H1 (cell line): ENCODE measurements around the gene BAD. TPM values are rescaled to one million over a fixed set of nuclear protein-coding genes. Genes with fewer than 3 reads are reported as not detected.

ENCODE experiments used
- CTCF ChIA-PET: fragments of 300-600 bp; sonication (Branson Sonifier 250); formaldehyde crosslinking; loops from one replicate; lab custom pipeline; 2021; ENCODE audit not compliant: partially characterized antibody; lab: Charles Lee
- POLR2A ChIA-PET: fragments of 300-600 bp; sonication (Branson Sonifier 250); formaldehyde crosslinking; loops from one replicate; lab custom pipeline; 2021; ENCODE audit warnings: inconsistent platforms; ENCODE audit not compliant: partially characterized antibody; lab: Charles Lee
- DNase-seq, 2 experiments: peaks; one replicate each; pipeline versions ENCODE4 v3.0.0 to v3.0.0-alpha.2; 2010 to 2022; ENCODE audit warnings: low spot score in 2 of 2, low read depth in 1 of 2, mixed read lengths in 1 of 2
- FAIRE-seq: peaks from 2 replicates; lab custom pipeline; 2011; peaks lifted over from hg19 to GRCh38; lab: Jason Lieb, UNC
- H2AFZ ChIP-seq: 2 replicates; pipeline ENCODE4 v1.8.1; 2012; ENCODE audit warnings: low read length, inconsistent platforms
- H2AK5ac ChIP-seq: 2 replicates; pipeline ENCODE4 v1.6.1; 2013; ENCODE audit warnings: low read depth, low read length
- H2BK120ac ChIP-seq: replicated peaks from 2 replicates; pipeline ENCODE3; 2013; ENCODE audit warnings: low read depth, low read length, inconsistent platforms
- H2BK12ac ChIP-seq: 2 replicates; pipeline ENCODE4 v1.6.1; 2013; ENCODE audit warnings: low read depth, low read length
- H2BK15ac ChIP-seq: 2 replicates; pipeline ENCODE4 v1.6.1; 2013; ENCODE audit warnings: low read length
- H2BK20ac ChIP-seq: 2 replicates; pipeline ENCODE4 v1.6.1; 2013; ENCODE audit warnings: low read length
- H2BK5ac ChIP-seq: 2 replicates; pipeline ENCODE4 v1.6.1; 2013; ENCODE audit warnings: low read depth, low read length
- H3K14ac ChIP-seq: 2 replicates; pipeline ENCODE4 v1.6.1; 2013; ENCODE audit warnings: inconsistent platforms; ENCODE audit not compliant: insufficient read length
- H3K18ac ChIP-seq: 2 replicates; pipeline ENCODE4 v1.6.1; 2013; ENCODE audit warnings: low read length; ENCODE audit errors: extremely low read depth
- H3K23ac ChIP-seq: 2 replicates; pipeline ENCODE4 v1.6.1; 2013; ENCODE audit warnings: inconsistent platforms; ENCODE audit not compliant: insufficient read length
- H3K23me2 ChIP-seq: 2 replicates; pipeline ENCODE4 v1.6.1; 2013; ENCODE audit warnings: low read depth, low read length
- H3K27ac ChIP-seq: 2 replicates; pipeline ENCODE4 v1.6.1; 2011; ENCODE audit warnings: low read depth, low read length, inconsistent platforms
- H3K27me3 ChIP-seq, 4 experiments: replicated peaks in 1 of 4; 1 replicate in 1 of 4; 2 replicates in 3 of 4; pipeline versions ENCODE4 v1.6.1 to v1.8.1; 2011 to 2013; ENCODE audit warnings: low read length in 3 of 4, mild to moderate bottlenecking in 3 of 4, inconsistent platforms in 2 of 4, mixed read lengths in 2 of 4, moderate library complexity in 1 of 4; ENCODE audit not compliant: control insufficient read depth in 3 of 4, insufficient read depth in 3 of 4; ENCODE audit errors: extremely low read depth in 1 of 4
- H3K36me3 ChIP-seq, 4 experiments: 2 replicates each; pipeline versions ENCODE4 v1.6.1 to v1.8.1; 2011 to 2013; ENCODE audit warnings: mild to moderate bottlenecking in 4 of 4, low read length in 3 of 4, moderate library complexity in 2 of 4, control low read depth in 1 of 4, inconsistent platforms in 1 of 4; ENCODE audit not compliant: insufficient read depth in 4 of 4, control insufficient read depth in 2 of 4
- H3K4ac ChIP-seq: replicated peaks from 2 replicates; pipeline ENCODE3; 2013; ENCODE audit warnings: low read length, low read depth, mixed read lengths, inconsistent platforms; ENCODE audit not compliant: insufficient read length
- H3K4me1 ChIP-seq, 4 experiments: replicated peaks in 1 of 4; 1 replicate in 1 of 4; 2 replicates in 3 of 4; pipeline versions ENCODE4 v1.6.1 to v1.8.1; 2011 to 2013; ENCODE audit warnings: low read length in 3 of 4, inconsistent platforms in 2 of 4, mixed read lengths in 1 of 4; ENCODE audit not compliant: insufficient read depth in 4 of 4, control insufficient read depth in 3 of 4
- H3K4me2 ChIP-seq, 2 experiments: 2 replicates each; pipeline versions ENCODE4 v1.6.1 to v1.8.1; 2011 to 2013; ENCODE audit warnings: low read depth in 2 of 2, low read length in 2 of 2, control low read depth in 1 of 2, inconsistent platforms in 1 of 2, mild to moderate bottlenecking in 1 of 2; ENCODE audit not compliant: insufficient read depth in 1 of 2
- H3K4me3 ChIP-seq, 4 experiments: fragments of 200-600, 300-600 bp in 1 of 4; sonication (generic), shearing (Covaris generic), sonication (Bioruptor Twin) in 1 of 4; 2 replicates each; pipeline versions ENCODE4 v1.5.1 to v1.8.1; 2011 to 2016; ENCODE audit warnings: low read length in 4 of 4, low read depth in 3 of 4, control low read depth in 2 of 4, inconsistent platforms in 2 of 4, mild to moderate bottlenecking in 2 of 4, mixed read lengths in 1 of 4, moderate library complexity in 1 of 4; ENCODE audit not compliant: insufficient read depth in 2 of 4; ENCODE audit errors: extremely low read depth in 1 of 4
- H3K56ac ChIP-seq: replicated peaks from 2 replicates; pipeline ENCODE3; 2013; ENCODE audit warnings: low read depth, mild to moderate bottlenecking, mixed read lengths, low read length, inconsistent platforms; ENCODE audit not compliant: insufficient read length
- H3K79me1 ChIP-seq: 2 replicates; pipeline ENCODE4 v1.6.1; 2013; ENCODE audit warnings: low read depth, low read length, control low read depth
- H3K79me2 ChIP-seq, 2 experiments: 2 replicates each; pipeline versions ENCODE4 v1.6.1 to v1.8.1; 2012 to 2013; ENCODE audit warnings: low read length in 2 of 2, mild to moderate bottlenecking in 2 of 2, inconsistent platforms in 1 of 2; ENCODE audit not compliant: insufficient read depth in 2 of 2, control insufficient read depth in 1 of 2
- H3K9ac ChIP-seq, 4 experiments: replicated peaks in 1 of 4; 1 replicate in 1 of 4; 2 replicates in 3 of 4; pipeline versions ENCODE4 v1.6.1 to v1.8.1; 2011 to 2013; ENCODE audit warnings: low read depth in 3 of 4, low read length in 3 of 4, control low read depth in 2 of 4, mild to moderate bottlenecking in 2 of 4, moderate library complexity in 2 of 4, inconsistent platforms in 1 of 4; ENCODE audit errors: extremely low read depth in 1 of 4
- H3K9me3 ChIP-seq, 2 experiments: 2 replicates each; pipeline versions ENCODE4 v1.6.1 to v1.8.1; 2012 to 2013; ENCODE audit warnings: mild to moderate bottlenecking in 2 of 2, moderate library complexity in 2 of 2, control low read depth in 1 of 2, inconsistent platforms in 1 of 2, low read depth in 1 of 2, low read length in 1 of 2, mixed read lengths in 1 of 2; ENCODE audit not compliant: insufficient read depth in 2 of 2
- H4K20me1 ChIP-seq, 2 experiments: replicated peaks in 1 of 2; 2 replicates each; pipeline versions ENCODE3 to v1.8.1; 2011 to 2013; ENCODE audit warnings: inconsistent platforms in 2 of 2, low read length in 2 of 2, mild to moderate bottlenecking in 1 of 2; ENCODE audit not compliant: insufficient read depth in 2 of 2, control insufficient read depth in 1 of 2
- H4K5ac ChIP-seq: 2 replicates; pipeline ENCODE4 v1.6.1; 2013; ENCODE audit warnings: low read length, low read depth, mixed read lengths, inconsistent platforms; ENCODE audit not compliant: insufficient read length
- H4K8ac ChIP-seq: 2 replicates; pipeline ENCODE4 v1.8.0; 2013; ENCODE audit warnings: mild to moderate bottlenecking, moderate library complexity, low read length, inconsistent platforms; ENCODE audit not compliant: insufficient read depth; ENCODE audit errors: extremely low read depth
- H4K91ac ChIP-seq: replicated peaks from 2 replicates; pipeline ENCODE3; 2013; ENCODE audit warnings: low read length, mixed read lengths, inconsistent platforms; ENCODE audit not compliant: insufficient read length
- CBX8 ChIP-seq: fragments of 300-800, 300-1000 bp; sonication (generic); IDR thresholded peaks from 2 replicates; pipeline ENCODE4 v1.7.1; 2016; ENCODE audit warnings: low read depth, low read length, borderline replicate concordance
- EZH2 ChIP-seq: fragments of 200-600 bp; sonication (generic); IDR thresholded peaks from 2 replicates; pipeline ENCODE4 v1.7.1; 2012; ENCODE audit warnings: low read depth, mild to moderate bottlenecking, moderate library complexity, low read length, inconsistent platforms; ENCODE audit not compliant: severe bottlenecking
- JUN ChIP-seq: IDR thresholded peaks from 2 replicates; pipeline ENCODE4 v1.6.1; 2011; ENCODE audit warnings: low read depth, mild to moderate bottlenecking, improper control_type of control experiment, low read length
- JUND ChIP-seq: IDR thresholded peaks from 2 replicates; pipeline ENCODE4 v1.6.1; 2011; ENCODE audit warnings: mild to moderate bottlenecking, improper control_type of control experiment, low read length
- KDM4A ChIP-seq: IDR thresholded peaks from one replicate; pipeline ENCODE4 v1.7.1; 2012; ENCODE audit warnings: low read depth, mild to moderate bottlenecking, moderate library complexity, low read length, inconsistent platforms; ENCODE audit not compliant: severe bottlenecking
- KDM5A ChIP-seq: fragments of 200-600 bp; IDR thresholded peaks from 2 replicates; pipeline ENCODE4 v1.7.1; 2012; ENCODE audit warnings: mild to moderate bottlenecking, low read length, inconsistent platforms, mixed read lengths
- NRF1 ChIP-seq: IDR thresholded peaks from 2 replicates; pipeline ENCODE4 v1.6.1; 2011; ENCODE audit warnings: mild to moderate bottlenecking, low read depth, low read length, improper control_type of control experiment
- POLR2AphosphoS5 ChIP-seq: IDR thresholded peaks from 2 replicates; pipeline ENCODE4 v1.6.1; 2011; ENCODE audit warnings: low read depth, low read length
- SIRT6 ChIP-seq: IDR thresholded peaks from one replicate; pipeline ENCODE4 v1.7.1; 2012; ENCODE audit warnings: low read length, inconsistent platforms
- TAF7 ChIP-seq: optimal IDR thresholded peaks from 2 replicates; pipeline ENCODE3; 2011; ENCODE audit warnings: low read depth, mild to moderate bottlenecking, inconsistent platforms, low read length, moderate library complexity, borderline replicate concordance
- WGBS, 2 experiments: shearing (Covaris generic) in 1 of 2; methylation state at CpG; one replicate each; pipeline versions ENCODE4 v1.1.6 to v1.1.7; 2013 to 2015; ENCODE audit warnings: low lambda C conversion rate in 2 of 2, mixed read lengths in 2 of 2, inconsistent platforms in 1 of 2, low coverage in 1 of 2, missing lambda C conversion rate in 1 of 2; ENCODE audit not compliant: insufficient replicate concordance in 2 of 2, insufficient coverage in 1 of 2, insufficient read length in 1 of 2; ENCODE audit errors: extremely low coverage in 1 of 2, missing lambda C conversion rate in 1 of 2; 5-methylcytosine and 5-hydroxymethylcytosine counted together
- polyA plus RNA-seq, 7 experiments: library from polyadenylated mRNA; depleted of rRNA in 3 of 7; stranded (reverse) in 5 of 7; unstranded in 2 of 7; fragments of >200 nt in 5 of 7; fragments of 200-250 nt in 2 of 7; gene quantifications; 1 replicate in 5 of 7; 2 replicates in 1 of 7; 4 replicates in 1 of 7; pipeline versions ENCODE4 v1.2.1 to v1.2.3, GENCODE V29; 2011 to 2013; ENCODE audit warnings: missing spikeins in 2 of 7, mixed read lengths in 2 of 7
- total RNA-seq: library from RNA; stranded (reverse); fragmentation: NEBNext Ultra II Directional; extraction: Animal tissue kit (Norgen Biotek cat#: 25700); gene quantifications from 2 replicates; pipeline ENCODE4 v1.2.1, GENCODE V29; 2021
- TF ChIP-seq, protein P1 (sequence below): IDR thresholded peaks from 2 replicates; pipeline ENCODE4 v1.6.1; 2011; ENCODE audit warnings: low read depth, mild to moderate bottlenecking, low read length; ENCODE audit not compliant: insufficient read depth

Gene BAD
- total and polyA plus RNA-seq, 2 of the 8 experiments (the other 6 are each of a cell fraction or from before 2014, with no cell fraction given), result 23.1 to 33.7 TPM

DNA sequence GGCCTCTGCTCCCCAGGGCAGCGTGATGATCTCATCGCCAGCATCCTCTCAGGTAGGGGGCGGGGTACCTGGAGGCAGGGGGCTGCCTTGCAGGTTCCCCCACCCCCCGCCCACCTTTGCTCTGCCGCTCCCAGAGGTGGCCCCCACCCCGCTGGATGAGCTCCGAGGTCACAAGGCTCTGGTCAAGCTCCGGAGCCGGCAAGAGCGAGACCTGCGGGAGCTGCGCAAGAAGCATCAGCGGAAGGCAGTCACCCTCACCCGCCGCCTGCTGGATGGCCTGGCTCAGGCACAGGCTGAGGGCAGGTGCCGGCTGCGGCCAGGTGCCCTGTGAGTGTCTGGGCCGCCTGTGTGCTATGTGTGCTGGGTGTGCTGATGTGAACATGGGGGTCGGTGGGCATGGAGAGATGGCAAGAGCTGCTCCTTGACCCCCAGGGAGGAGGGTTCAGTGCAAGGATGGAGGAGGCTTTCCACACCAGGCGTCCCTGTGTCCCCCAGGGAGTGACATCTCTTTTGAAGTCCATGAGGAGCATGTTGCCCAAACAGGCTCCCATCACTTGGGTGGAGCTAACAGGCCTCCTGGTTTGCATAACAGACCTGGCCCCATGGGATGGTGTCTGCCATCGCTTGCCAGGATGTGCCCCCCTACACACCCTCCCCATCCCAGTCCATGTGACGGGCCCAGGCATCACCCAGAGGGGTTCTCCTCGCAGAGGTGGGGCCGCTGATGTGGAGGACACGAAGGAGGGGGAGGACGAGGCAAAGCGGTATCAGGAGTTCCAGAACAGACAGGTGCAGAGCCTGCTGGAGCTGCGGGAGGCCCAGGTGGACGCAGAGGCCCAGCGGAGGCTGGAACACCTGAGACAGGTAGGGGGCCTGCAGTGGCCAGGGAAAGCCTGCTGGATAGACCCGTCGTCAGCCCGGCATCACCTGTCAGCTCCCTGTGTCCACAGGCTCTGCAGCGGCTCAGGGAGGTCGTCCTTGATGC is 19.0 kb downstream of the BAD start:
- Histone ChIP-seq H3K4ac (no peak overlapping the region), H3K27ac (no peak overlapping the region), H3K4me3 (no peak overlapping the region), H3K23ac (no peak overlapping the region), H3K14ac (no peak overlapping the region), H3K4me1 (peaks cover 0 to 11% (median 4%) of the 10 kb centered on the region in 4 experiments; a peak in 5 of 7 replicates), H3K56ac (no peak overlapping the region), H3K36me3 (peaks cover 10 to 56% (median 23%) of the 10 kb centered on the region in 4 experiments), H3K4me2 (no peak overlapping the region), H2BK15ac (no peak overlapping the region), H4K8ac (no peak overlapping the region), H2BK20ac (no peak overlapping the region), H2AK5ac (no peak overlapping the region), H2AFZ (no peak overlapping the region), H4K20me1 (peaks cover 4 to 13% of the 10 kb centered on the region in 2 experiments), H3K27me3 (no peaks in the 10 kb centered on the region), H3K18ac (no peak overlapping the region), H3K9ac (no peak overlapping the region), H2BK12ac (no peak overlapping the region), H4K5ac (no peak overlapping the region), H3K9me3 (no peaks in the 10 kb centered on the region), H2BK5ac (no peak overlapping the region), H3K23me2 (peaks cover 2% of the 10 kb centered on the region), H3K79me1 (no peaks in the 10 kb centered on the region), H3K79me2 (no peaks in the 10 kb centered on the region), H4K91ac (no peak overlapping the region), H2BK120ac (no peak overlapping the region)
- ChIA-PET POLR2A (interaction anchor here (0.6 to 11.9 kb wide), 7 partner anchors 9 to 95 kb away, joined by 3 to 352 read pairs (median 4); partner anchors contain the start of genes FKBP2, PLCB3 and PPP1R14B), CTCF (interaction anchor here (0.6 to 8.5 kb wide), 11 partner anchors 9 to 841 kb away, joined by 3 to 102 read pairs (median 4); partner anchors contain the start of genes BAD, CATSPERZ, PLCB3 and PPP1R14B)
- DNase-seq (no peak), FAIRE-seq (no peak)
- WGBS, 2 experiments, result 92% methylated on average over 30 of the region's 35 CpGs; no CpG with 5 or more reads in 1 of the 2 experiments
- TF ChIP-seq POLR2AphosphoS5, result no peak
- no peak for TF ChIP-seq JUN
- no peak for TF ChIP-seq JUND
- TF ChIP-seq, protein P1, sequence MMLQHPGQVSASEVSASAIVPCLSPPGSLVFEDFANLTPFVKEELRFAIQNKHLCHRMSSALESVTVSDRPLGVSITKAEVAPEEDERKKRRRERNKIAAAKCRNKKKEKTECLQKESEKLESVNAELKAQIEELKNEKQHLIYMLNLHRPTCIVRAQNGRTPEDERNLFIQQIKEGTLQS, result no peak
- TF ChIP-seq NRF1, result no peak
- TF ChIP-seq KDM4A, result no peak
- TF ChIP-seq EZH2, result no peak
- TF ChIP-seq CBX8, result no peak
- TF ChIP-seq SIRT6, result no peak
- TF ChIP-seq KDM5A, result no peak
- TF ChIP-seq TAF7, result no peak
